Keratinocyte (primary cell): ENCODE data around the gene SFXN2. TPM values are rescaled to one million over a fixed set of nuclear protein-coding genes. Genes with fewer than 3 reads are reported as not detected.

Experiments
- DNase-seq: peaks from one replicate; pipeline ENCODE4 v3.0.0-alpha.2; 2011; ENCODE audit warnings: low read depth, missing footprints, low spot score
- FAIRE-seq: peaks from 2 replicates; lab custom pipeline; 2011; peaks lifted over from hg19 to GRCh38; lab: Jason Lieb, UNC
- H2AFZ ChIP-seq: 2 replicates; pipeline ENCODE4 v1.6.0; 2012; ENCODE audit warnings: low read length, control low read depth, inconsistent platforms; ENCODE audit not compliant: control insufficient read depth
- H3K27ac ChIP-seq: 2 replicates; pipeline ENCODE4 v1.5.1; 2011; ENCODE audit warnings: low read length; ENCODE audit not compliant: control insufficient read depth, insufficient read depth
- H3K27me3 ChIP-seq: 3 replicates; pipeline ENCODE4 v1.6.0; 2011; ENCODE audit warnings: low read length; ENCODE audit not compliant: control insufficient read depth, insufficient read depth; ENCODE audit errors: extremely low read depth
- H3K36me3 ChIP-seq, 2 experiments: 2 replicates in 1 of 2; 3 replicates in 1 of 2; pipeline ENCODE4 v1.5.1; 2011; ENCODE audit warnings: low read length in 2 of 2, mild to moderate bottlenecking in 1 of 2; ENCODE audit not compliant: control insufficient read depth in 2 of 2, insufficient read depth in 2 of 2; ENCODE audit errors: extremely low read depth in 1 of 2
- H3K4me1 ChIP-seq: 3 replicates; pipeline ENCODE4 v1.5.1; 2011; ENCODE audit warnings: low read length; ENCODE audit not compliant: control insufficient read depth, insufficient read depth; ENCODE audit errors: extremely low read depth
- H3K4me2 ChIP-seq: 3 replicates; pipeline ENCODE4 v1.6.0; 2011; ENCODE audit warnings: low read depth, low read length; ENCODE audit not compliant: control insufficient read depth, insufficient read depth; ENCODE audit errors: extremely low read depth
- H3K4me3 ChIP-seq, 3 experiments: fragments of 200-600 bp in 1 of 3; sonication (generic) in 1 of 3; 2 replicates in 2 of 3; 3 replicates in 1 of 3; pipeline ENCODE4 v1.5.1; 2011 to 2016; ENCODE audit warnings: low read length in 3 of 3, mild to moderate bottlenecking in 3 of 3, control low read depth in 2 of 3, inconsistent platforms in 1 of 3, low read depth in 1 of 3, mixed read lengths in 1 of 3, mixed run types in 1 of 3, moderate library complexity in 1 of 3; ENCODE audit not compliant: control insufficient read depth in 2 of 3, insufficient read depth in 2 of 3; ENCODE audit errors: extremely low read depth in 1 of 3
- H3K79me2 ChIP-seq: 2 replicates; pipeline ENCODE4 v1.6.0; 2012; ENCODE audit warnings: low read length; ENCODE audit not compliant: control insufficient read depth, insufficient read depth
- H3K9ac ChIP-seq: 3 replicates; pipeline ENCODE4 v1.6.0; 2011; ENCODE audit warnings: low read length; ENCODE audit not compliant: control insufficient read depth, insufficient read depth; ENCODE audit errors: extremely low read depth
- H3K9me1 ChIP-seq: 3 replicates; pipeline ENCODE4 v1.6.0; 2011; ENCODE audit warnings: low read length; ENCODE audit not compliant: control insufficient read depth, insufficient read depth; ENCODE audit errors: extremely low read depth
- H3K9me3 ChIP-seq: 2 replicates; pipeline ENCODE4 v1.5.1; 2012; ENCODE audit warnings: low read depth, low read length; ENCODE audit not compliant: control insufficient read depth
- H4K20me1 ChIP-seq: 3 replicates; pipeline ENCODE4 v1.6.0; 2011; ENCODE audit warnings: low read length; ENCODE audit not compliant: control insufficient read depth, insufficient read depth; ENCODE audit errors: extremely low read depth
- CTCF ChIP-seq, 3 experiments: IDR thresholded peaks in 1 of 3; conservative IDR thresholded peaks in 1 of 3; optimal IDR thresholded peaks in 1 of 3; 2 replicates in 2 of 3; 3 replicates in 1 of 3; pipeline versions ENCODE3 to v1.5.1; 2011; ENCODE audit warnings: low read length in 3 of 3, mild to moderate bottlenecking in 3 of 3, moderate library complexity in 2 of 3, control low read depth in 1 of 3, inconsistent platforms in 1 of 3; ENCODE audit not compliant: insufficient read depth in 2 of 3; ENCODE audit errors: extremely low read depth in 1 of 3
- EZH2 ChIP-seq: IDR thresholded peaks from one replicate; pipeline ENCODE4 v1.6.1; 2012; ENCODE audit warnings: inconsistent platforms, mild to moderate bottlenecking, low read length, moderate library complexity
- dilution Hi-C: fragments of 300-500 bp; cut with MboI; formaldehyde crosslinking; loops from one replicate; pipeline ENCODE4 v1.7.0; 2020; ENCODE audit warnings: low sequenced_read_pairs; ENCODE audit not compliant: extremely low pct_ligation_motif_present
- polyA plus RNA-seq, 5 experiments: library from polyadenylated mRNA; depleted of rRNA in 3 of 5; stranded (reverse) in 3 of 5; stranded (forward) in 1 of 5; unstranded in 1 of 5; fragments of >200 nt; gene quantifications; 1 replicate in 1 of 5; 2 replicates in 3 of 5; 3 replicates in 1 of 5; pipeline versions ENCODE4 v1.2.1 to v1.2.3, GENCODE V29; 2011 to 2012; ENCODE audit warnings: missing spikeins in 2 of 5, low read depth in 1 of 5, low replicate concordance in 1 of 5

SFXN2 gene
- polyA plus RNA-seq, 1 donor (not counting 4 experiments of a cell fraction or from before 2014, with no cell fraction given): 5.0 TPM

DNA sequence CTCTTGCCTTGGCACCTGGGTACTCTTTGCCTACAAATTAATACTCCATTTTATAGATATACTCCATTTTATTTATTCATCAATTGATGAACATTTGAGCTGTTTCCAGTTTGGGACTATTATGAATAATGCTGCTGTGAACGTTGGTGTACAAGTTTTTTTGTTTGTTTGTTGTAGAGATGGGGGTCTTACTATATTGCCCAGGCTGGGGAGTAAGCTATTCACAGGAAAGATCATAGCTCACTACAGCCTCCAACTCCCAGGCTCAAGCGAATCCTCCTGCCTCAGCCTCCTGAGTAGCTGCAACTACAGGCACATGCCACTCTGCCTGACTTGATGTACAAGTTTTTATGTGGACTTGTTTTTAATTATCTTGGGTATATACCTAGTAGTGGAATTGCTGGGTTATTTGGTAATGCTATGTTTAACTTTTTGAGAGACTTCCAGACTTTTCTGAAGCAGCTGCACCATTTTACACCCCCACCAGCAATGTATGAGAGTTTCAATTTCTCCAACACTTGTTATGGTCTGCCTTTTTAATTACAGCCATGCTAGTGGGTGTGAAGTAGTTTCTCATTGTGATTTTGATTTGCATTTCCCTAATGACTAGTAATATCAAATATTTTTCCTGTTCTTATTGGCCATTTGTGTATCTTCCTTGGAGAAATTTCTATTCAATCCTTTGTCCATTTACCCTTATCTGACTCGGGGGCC, 45.2 kb downstream of the SFXN2 start:
- H3K9me3 ChIP-seq: no peaks in the 10 kb centered on the region
- TF ChIP-seq CTCF (optimal IDR thresholded peaks at IDR 0.05 in 1 of 3, IDR thresholded peaks at IDR 0.05 in 1 of 3, conservative IDR thresholded peaks at IDR 0.05 in 1 of 3; ENCODE audit: extremely low read depth in 1 of 3, insufficient read depth in 2 of 3, low read length in 3 of 3): no peak
- no peak for TF ChIP-seq EZH2
- no peak overlapping the region for H2AFZ ChIP-seq
- H3K27ac ChIP-seq: no peak overlapping the region
- H3K4me3 ChIP-seq: no peak overlapping the region
- H3K9me1 ChIP-seq: peaks cover 2% of the 10 kb centered on the region
- H3K27me3 ChIP-seq: no peaks in the 10 kb centered on the region
- peaks cover 0 to 4% of the 10 kb centered on the region in 2 experiments for H3K36me3 ChIP-seq
- peaks cover 19% of the 10 kb centered on the region for H3K79me2 ChIP-seq
- FAIRE-seq (no peak), DNase-seq (no peak)
- no peak overlapping the region for H3K4me2 ChIP-seq
- no peaks in the 10 kb centered on the region for H4K20me1 ChIP-seq
- peaks cover 8% of the 10 kb centered on the region for H3K4me1 ChIP-seq
- H3K9ac ChIP-seq: no peak overlapping the region
- dilution Hi-C loops: no loop called here

DNA sequence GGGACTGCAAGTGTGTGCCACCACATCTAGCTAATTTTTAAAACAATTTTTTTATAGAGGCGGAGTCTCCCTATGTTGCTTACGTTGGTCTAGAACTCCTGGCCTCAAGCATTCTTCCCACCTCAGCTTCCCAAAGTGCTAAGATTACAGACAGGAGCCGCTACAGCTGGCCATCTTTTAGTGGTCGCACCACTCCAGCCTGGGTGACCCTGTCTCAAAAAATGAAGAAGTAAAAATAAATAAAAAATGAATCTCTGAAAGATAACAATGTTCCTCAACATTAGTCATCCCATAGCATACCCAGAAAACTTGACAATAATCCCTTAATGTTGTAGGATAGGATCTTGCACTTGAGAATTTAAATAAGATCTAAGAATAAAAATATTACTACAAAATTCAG, 47.5 kb downstream of the SFXN2 start:
- Histone ChIP-seq H3K9me1 (no peaks in the 10 kb centered on the region), H3K4me2 (no peak overlapping the region), H3K9ac (no peak overlapping the region), H3K27ac (no peak overlapping the region), H3K9me3 (no peaks in the 10 kb centered on the region), H4K20me1 (no peaks in the 10 kb centered on the region), H3K4me3 (no peak overlapping the region), H3K27me3 (no peaks in the 10 kb centered on the region), H3K4me1 (peaks cover 15% of the 10 kb centered on the region), H3K79me2 (peaks cover 8% of the 10 kb centered on the region), H2AFZ (no peak overlapping the region), H3K36me3 (peaks cover 0 to 4% of the 10 kb centered on the region in 2 experiments)
- dilution Hi-C loops: no loop called here
- TF ChIP-seq CTCF (optimal IDR thresholded peaks at IDR 0.05 in 1 of 3, IDR thresholded peaks at IDR 0.05 in 1 of 3, conservative IDR thresholded peaks at IDR 0.05 in 1 of 3; ENCODE audit: extremely low read depth in 1 of 3, insufficient read depth in 2 of 3, low read length in 3 of 3) (no peak), EZH2 (no peak)
- FAIRE-seq: no peak
- no peak for DNase-seq
